ENCODE measurements around the gene STK10.

STK10 gene

GRCh38 chr5:172004824-172005237, 183.2 kb downstream of the STK10 start:
- no peak for DNase-seq

GRCh38 chr5:172003746-172004145, 184.3 kb downstream of the STK10 start:
- no peak for DNase-seq

DNA sequence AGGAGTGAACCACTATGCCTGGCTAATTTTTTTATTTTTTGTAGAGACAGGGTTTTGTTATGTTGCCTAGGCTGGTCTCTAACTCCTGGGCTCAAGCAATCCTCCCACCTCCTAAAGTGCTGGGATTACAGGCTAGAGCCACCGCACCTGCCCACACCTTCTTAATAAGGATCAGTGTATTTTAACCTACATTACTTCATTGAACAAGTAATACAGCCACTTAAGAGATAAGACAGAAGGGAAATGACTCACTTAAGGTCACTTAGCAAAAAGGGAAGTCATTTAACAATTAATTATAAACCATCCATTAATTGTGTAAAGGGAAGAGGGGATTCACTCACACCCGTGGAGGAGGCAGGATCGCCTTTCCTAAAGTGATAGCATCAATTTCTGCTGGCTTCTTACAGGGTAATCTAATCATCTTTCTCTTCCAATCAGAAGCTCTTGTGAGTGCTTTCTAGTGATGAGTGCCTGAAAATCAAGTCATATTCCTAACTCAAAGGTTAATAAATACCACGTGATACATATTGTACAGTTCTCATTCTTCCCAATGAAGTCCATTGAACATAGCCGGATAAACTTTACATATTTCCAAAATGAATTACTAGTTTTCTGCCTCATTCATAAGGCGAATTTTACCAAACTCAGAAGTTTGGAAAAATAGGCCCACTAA, 185.0 kb downstream of the STK10 start:
- no peak for DNase-seq

DNA sequence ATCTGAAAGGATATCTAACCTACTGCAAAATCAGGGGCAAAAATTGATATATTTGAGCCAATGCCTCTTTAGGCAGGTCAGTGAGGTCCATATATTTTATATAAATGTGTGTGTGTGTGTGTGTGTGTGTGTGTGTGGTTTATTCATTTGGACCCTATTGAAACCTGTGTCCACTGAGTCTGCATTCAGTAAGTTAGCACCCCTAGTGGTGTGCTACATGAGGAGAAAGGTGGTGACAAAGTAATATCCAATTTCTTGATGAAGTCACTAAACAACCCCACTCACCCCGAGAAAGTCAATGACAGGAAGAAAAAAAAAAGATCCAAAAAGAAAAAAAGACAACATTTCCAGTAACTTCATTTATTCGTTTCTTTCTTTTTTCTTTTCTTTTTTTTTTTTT, 185.7 kb downstream of the STK10 start:
- peak in 1 of 2 experiments; percentile 4 for DNase-seq

GRCh38 chr5:171999877-172000276, 188.1 kb downstream of the STK10 start:
- no peak for DNase-seq

- no peak for DNase-seq
These were observed 188.9 kb downstream of the STK10 start for GRCh38 chr5:171999100-171999499.

- DNase-seq, result no peak
These were observed 191.0 kb downstream of the STK10 start for GRCh38 chr5:171997011-171997410.

GRCh38 chr5:171992813-171993212, 195.2 kb downstream of the STK10 start:
- no peak for DNase-seq

DNA sequence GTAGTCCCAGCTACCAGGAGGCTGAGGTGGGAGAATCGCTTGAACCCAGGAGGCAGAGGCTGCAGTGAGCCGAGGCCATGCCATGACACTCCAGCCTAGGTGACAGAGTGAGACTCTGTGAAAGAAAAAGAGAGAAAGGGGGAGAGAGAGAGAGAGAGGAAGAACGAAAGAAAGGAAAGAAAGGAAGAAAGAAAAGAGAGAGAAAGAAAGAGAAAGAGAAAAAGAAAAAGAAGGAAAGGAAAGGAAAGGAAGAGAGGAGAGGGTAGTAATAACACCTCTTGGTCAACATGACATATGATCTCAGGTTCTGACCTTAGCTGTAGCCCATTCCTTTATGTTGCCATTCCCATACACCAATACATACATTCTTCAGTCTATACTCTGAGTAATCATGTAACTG, 195.7 kb downstream of the STK10 start:
- no peak for DNase-seq
